ENCODE results near the gene RNF207. TPM values are rescaled to one million over a fixed set of nuclear protein-coding genes. Genes with fewer than 3 reads are reported as not detected.
A peak's percentile ranks its signal among the peaks of the same experiment; 100 is the strongest.

RNF207 gene
- 0.68 TPM for polyA plus RNA-seq (2013, experiment 1 of 2)
- 0.66 TPM for polyA plus RNA-seq (2013, experiment 2 of 2)

- WGBS, 2 donors (ENCODE audit: extremely low coverage in 2 of 2, insufficient read length in 2 of 2, insufficient replicate concordance in 1 of 2): no CpG with 5 or more reads among the region's 66 CpGs
- H3K27ac ChIP-seq (replicated peaks; ENCODE audit: low read length): peak within 1 kb of the TSS; percentile 1
Measured at GRCh38 chr1:6205849-6206519, at the start of gene RNF207. Gene RNF207 (plus strand): TSS chr1:6206119. CDS start chr1:6206536, 417 bp downstream.

GRCh38 chr1:6157132-6157527 lies 48.8 kb upstream of the RNF207 start:
- H3K4me2 ChIP-seq (ENCODE audit: insufficient read depth, low read length, poor library complexity, severe bottlenecking): no peak overlapping the region
- no peaks in the 10 kb centered on the region for H3K36me3 ChIP-seq (replicated peaks in 1 of 2; ENCODE audit: control insufficient read depth in 2 of 2, insufficient read depth in 2 of 2, low read length in 2 of 2)
- H3K18ac ChIP-seq (ENCODE audit: low read length): peak overlapping the region; percentile 76
- H2BK120ac ChIP-seq (ENCODE audit: low read depth, low read length): no peak overlapping the region
- H2BK5ac ChIP-seq (ENCODE audit: low read length): no peak overlapping the region
- no peak overlapping the region for H4K8ac ChIP-seq (ENCODE audit: low read depth, low read length)
- H4K91ac ChIP-seq (ENCODE audit: low read depth, low read length, poor library complexity): no peak overlapping the region
- H3K4me3 ChIP-seq (ENCODE audit: low read length in 2 of 2): no peak overlapping the region
- no peaks in the 10 kb centered on the region for H3K9me3 ChIP-seq (replicated peaks in 1 of 2; ENCODE audit: control insufficient read depth in 2 of 2, insufficient read depth in 1 of 2, low read depth in 1 of 2, low read length in 2 of 2)
- no peak overlapping the region for H2BK12ac ChIP-seq (ENCODE audit: low read length)
- no peak overlapping the region for H3K14ac ChIP-seq (ENCODE audit: low read length)
- peaks cover 3% of the 10 kb centered on the region for H3K79me1 ChIP-seq (ENCODE audit: low read depth, low read length)
- H3K9ac ChIP-seq (ENCODE audit: low read depth, low read length, poor library complexity): peak overlapping the region; percentile 21
- H2AK5ac ChIP-seq (ENCODE audit: low read depth, low read length): peak overlapping the region; percentile 46
- no CpG with 5 or more reads among the region's 2 CpGs for WGBS, 2 donors (ENCODE audit: extremely low coverage in 2 of 2, insufficient read length in 2 of 2, insufficient replicate concordance in 1 of 2)
- no peak overlapping the region for H3K4ac ChIP-seq (ENCODE audit: low read length)
- H3K27ac ChIP-seq (replicated peaks; ENCODE audit: low read length): no peak overlapping the region
- no peak overlapping the region for H2AFZ ChIP-seq (ENCODE audit: low read length)
- peaks cover 0 to 66% (median 0%) of the 10 kb centered on the region in 3 experiments for H3K27me3 ChIP-seq (ENCODE audit: control insufficient read depth in 3 of 3, insufficient read depth in 3 of 3, low read depth in 1 of 3, low read length in 3 of 3)
- H3K4me1 ChIP-seq (ENCODE audit: control insufficient read depth in 2 of 2, insufficient read depth in 1 of 2, low read depth in 1 of 2, low read length in 2 of 2): peaks cover 0 to 4% of the 10 kb centered on the region in 2 donors
- H3K23ac ChIP-seq (ENCODE audit: low read depth, low read length, poor library complexity): peak overlapping the region; percentile 93
- no peak for DNase-seq (ENCODE audit: low spot score)
- H2BK15ac ChIP-seq (ENCODE audit: low read length): no peak overlapping the region

More at GRCh38 chr1:6205849-6206519, at the start of gene RNF207:
- Histone ChIP-seq H2AFZ (ENCODE audit: low read length) (peak within 1 kb of the TSS; percentile 78), H4K91ac (ENCODE audit: low read depth, low read length, poor library complexity) (no peak within 1 kb of the TSS), H3K4me1 (ENCODE audit: control insufficient read depth in 2 of 2, insufficient read depth in 1 of 2, low read depth in 1 of 2, low read length in 2 of 2) (peaks cover 12 to 16% of the 10 kb centered on the region in 2 donors), H2AK5ac (ENCODE audit: low read depth, low read length) (peak within 1 kb of the TSS; percentile 88), H3K36me3 (replicated peaks in 1 of 2; ENCODE audit: control insufficient read depth in 2 of 2, insufficient read depth in 2 of 2, low read length in 2 of 2) (no peaks in the 10 kb centered on the region), H3K18ac (ENCODE audit: low read length) (peak within 1 kb of the TSS; percentile 94), H2BK120ac (ENCODE audit: low read depth, low read length) (peak within 1 kb of the TSS; percentile 100), H3K4me2 (ENCODE audit: insufficient read depth, low read length, poor library complexity, severe bottlenecking) (peak within 1 kb of the TSS; percentile 62), H3K23ac (ENCODE audit: low read depth, low read length, poor library complexity) (peak within 1 kb of the TSS; percentile 85), H3K4ac (ENCODE audit: low read length) (no peak within 1 kb of the TSS), H2BK12ac (ENCODE audit: low read length) (peak within 1 kb of the TSS; percentile 84), H3K14ac (ENCODE audit: low read length) (peak within 1 kb of the TSS; percentile 94), H2BK15ac (ENCODE audit: low read length) (peak within 1 kb of the TSS; percentile 81), H3K4me3 (ENCODE audit: low read length in 2 of 2) (peak within 1 kb of the TSS; percentile 33 to 51), H3K79me1 (ENCODE audit: low read depth, low read length) (peaks cover 1% of the 10 kb centered on the region), H3K9me3 (replicated peaks in 1 of 2; ENCODE audit: control insufficient read depth in 2 of 2, insufficient read depth in 1 of 2, low read depth in 1 of 2, low read length in 2 of 2) (peaks cover 0 to 2% of the 10 kb centered on the region in 2 donors), H2BK5ac (ENCODE audit: low read length) (no peak within 1 kb of the TSS), H3K27me3 (ENCODE audit: control insufficient read depth in 3 of 3, insufficient read depth in 3 of 3, low read depth in 1 of 3, low read length in 3 of 3) (peaks cover 21 to 42% (median 31%) of the 10 kb centered on the region in 3 experiments), H4K8ac (ENCODE audit: low read depth, low read length) (no peak within 1 kb of the TSS), H3K9ac (ENCODE audit: low read depth, low read length, poor library complexity) (peak within 1 kb of the TSS; percentile 81)
- DNase-seq (ENCODE audit: low spot score): no peak

DNA sequence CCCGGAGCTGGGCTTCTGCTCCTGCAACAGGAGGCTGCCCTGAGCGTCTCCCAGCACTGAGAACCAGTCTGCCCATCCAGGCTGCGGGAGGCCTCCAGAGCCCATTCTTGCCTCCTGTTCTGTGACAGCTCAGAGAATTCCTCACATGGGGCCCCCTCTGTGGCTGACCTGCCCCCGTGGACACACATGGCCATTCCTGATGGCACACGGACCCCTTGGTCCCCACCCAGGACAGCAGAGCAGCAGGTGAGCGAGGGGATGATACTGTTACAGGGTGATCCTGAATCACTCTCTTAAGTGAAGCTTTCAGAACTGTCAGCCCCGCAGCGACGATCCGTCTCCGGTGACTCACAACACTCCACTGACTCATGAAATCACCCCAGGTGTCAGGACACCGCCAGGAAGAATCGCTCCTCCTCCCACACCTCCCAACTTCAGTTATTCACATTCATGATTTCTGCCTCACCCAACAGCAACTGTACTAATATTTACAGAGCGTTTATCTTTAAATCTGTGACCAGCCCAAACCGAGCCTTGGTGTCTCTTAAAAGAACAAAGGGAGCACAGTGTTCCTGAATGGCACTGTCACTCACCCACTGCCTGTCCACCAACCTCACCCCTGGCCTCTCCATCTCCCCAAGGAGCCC lies 48.3 kb upstream of the RNF207 start:
- WGBS, 2 donors (ENCODE audit: extremely low coverage in 2 of 2, insufficient read length in 2 of 2, insufficient replicate concordance in 1 of 2): no CpG with 5 or more reads among the region's 15 CpGs
- Histone ChIP-seq H3K18ac (ENCODE audit: low read length) (peak overlapping the region; percentile 76), H3K4me2 (ENCODE audit: insufficient read depth, low read length, poor library complexity, severe bottlenecking) (no peak overlapping the region), H3K36me3 (replicated peaks in 1 of 2; ENCODE audit: control insufficient read depth in 2 of 2, insufficient read depth in 2 of 2, low read length in 2 of 2) (no peaks in the 10 kb centered on the region), H3K27ac (replicated peaks; ENCODE audit: low read length) (no peak overlapping the region), H3K23ac (ENCODE audit: low read depth, low read length, poor library complexity) (peak overlapping the region; percentile 93), H3K14ac (ENCODE audit: low read length) (no peak overlapping the region), H4K8ac (ENCODE audit: low read depth, low read length) (no peak overlapping the region), H2BK120ac (ENCODE audit: low read depth, low read length) (no peak overlapping the region), H2BK12ac (ENCODE audit: low read length) (no peak overlapping the region), H2BK5ac (ENCODE audit: low read length) (no peak overlapping the region), H3K9ac (ENCODE audit: low read depth, low read length, poor library complexity) (peak overlapping the region; percentile 30), H3K9me3 (replicated peaks in 1 of 2; ENCODE audit: control insufficient read depth in 2 of 2, insufficient read depth in 1 of 2, low read depth in 1 of 2, low read length in 2 of 2) (no peaks in the 10 kb centered on the region), H2AFZ (ENCODE audit: low read length) (no peak overlapping the region), H2AK5ac (ENCODE audit: low read depth, low read length) (peak overlapping the region; percentile 46), H2BK15ac (ENCODE audit: low read length) (no peak overlapping the region), H3K4ac (ENCODE audit: low read length) (no peak overlapping the region), H3K79me1 (ENCODE audit: low read depth, low read length) (peaks cover 3% of the 10 kb centered on the region), H3K27me3 (ENCODE audit: control insufficient read depth in 3 of 3, insufficient read depth in 3 of 3, low read depth in 1 of 3, low read length in 3 of 3) (peaks cover 0 to 66% (median 1%) of the 10 kb centered on the region in 3 experiments), H4K91ac (ENCODE audit: low read depth, low read length, poor library complexity) (no peak overlapping the region), H3K4me3 (ENCODE audit: low read length in 2 of 2) (no peak overlapping the region), H3K4me1 (ENCODE audit: control insufficient read depth in 2 of 2, insufficient read depth in 1 of 2, low read depth in 1 of 2, low read length in 2 of 2) (peaks cover 0 to 4% of the 10 kb centered on the region in 2 donors)
- DNase-seq (ENCODE audit: low spot score): no peak

- no peak overlapping the region for H3K9ac ChIP-seq (ENCODE audit: low read depth, low read length, poor library complexity)
- H3K23ac ChIP-seq (ENCODE audit: low read depth, low read length, poor library complexity): no peak overlapping the region
- no peak overlapping the region for H2AK5ac ChIP-seq (ENCODE audit: low read depth, low read length)
- DNase-seq (ENCODE audit: low spot score): no peak
- H3K14ac ChIP-seq (ENCODE audit: low read length): no peak overlapping the region
- no peaks in the 10 kb centered on the region for H3K36me3 ChIP-seq (replicated peaks in 1 of 2; ENCODE audit: control insufficient read depth in 2 of 2, insufficient read depth in 2 of 2, low read length in 2 of 2)
- no peak overlapping the region for H3K4me2 ChIP-seq (ENCODE audit: insufficient read depth, low read length, poor library complexity, severe bottlenecking)
- H3K27ac ChIP-seq (replicated peaks; ENCODE audit: low read length): no peak overlapping the region
- H2BK15ac ChIP-seq (ENCODE audit: low read length): no peak overlapping the region
- peaks cover 3% of the 10 kb centered on the region for H3K79me1 ChIP-seq (ENCODE audit: low read depth, low read length)
- no peak overlapping the region for H4K8ac ChIP-seq (ENCODE audit: low read depth, low read length)
- no peak overlapping the region for H2BK5ac ChIP-seq (ENCODE audit: low read length)
- no peak overlapping the region for H3K4me3 ChIP-seq (ENCODE audit: low read length in 2 of 2)
- no peak overlapping the region for H4K91ac ChIP-seq (ENCODE audit: low read depth, low read length, poor library complexity)
- no peak overlapping the region for H2AFZ ChIP-seq (ENCODE audit: low read length)
- no peak overlapping the region for H3K18ac ChIP-seq (ENCODE audit: low read length)
- H3K27me3 ChIP-seq (ENCODE audit: control insufficient read depth in 3 of 3, insufficient read depth in 3 of 3, low read depth in 1 of 3, low read length in 3 of 3): peaks cover 0 to 67% (median 2%) of the 10 kb centered on the region in 3 experiments
- no peak overlapping the region for H3K4ac ChIP-seq (ENCODE audit: low read length)
- no peak overlapping the region for H2BK120ac ChIP-seq (ENCODE audit: low read depth, low read length)
- peaks cover 0 to 4% of the 10 kb centered on the region in 2 donors for H3K4me1 ChIP-seq (ENCODE audit: control insufficient read depth in 2 of 2, insufficient read depth in 1 of 2, low read depth in 1 of 2, low read length in 2 of 2)
- H3K9me3 ChIP-seq (replicated peaks in 1 of 2; ENCODE audit: control insufficient read depth in 2 of 2, insufficient read depth in 1 of 2, low read depth in 1 of 2, low read length in 2 of 2): no peaks in the 10 kb centered on the region
- no CpG with 5 or more reads among the region's 8 CpGs for whole genome bisulfite sequencing, 2 donors (ENCODE audit: extremely low coverage in 2 of 2, insufficient read length in 2 of 2, insufficient replicate concordance in 1 of 2)
- no peak overlapping the region for H2BK12ac ChIP-seq (ENCODE audit: low read length)
Measured at GRCh38 chr1:6158181-6158580, 47.7 kb upstream of the RNF207 start.

Data from neuronal stem cell (in vitro differentiated cells).